ENCODE data around the gene NPC1.

DNA sequence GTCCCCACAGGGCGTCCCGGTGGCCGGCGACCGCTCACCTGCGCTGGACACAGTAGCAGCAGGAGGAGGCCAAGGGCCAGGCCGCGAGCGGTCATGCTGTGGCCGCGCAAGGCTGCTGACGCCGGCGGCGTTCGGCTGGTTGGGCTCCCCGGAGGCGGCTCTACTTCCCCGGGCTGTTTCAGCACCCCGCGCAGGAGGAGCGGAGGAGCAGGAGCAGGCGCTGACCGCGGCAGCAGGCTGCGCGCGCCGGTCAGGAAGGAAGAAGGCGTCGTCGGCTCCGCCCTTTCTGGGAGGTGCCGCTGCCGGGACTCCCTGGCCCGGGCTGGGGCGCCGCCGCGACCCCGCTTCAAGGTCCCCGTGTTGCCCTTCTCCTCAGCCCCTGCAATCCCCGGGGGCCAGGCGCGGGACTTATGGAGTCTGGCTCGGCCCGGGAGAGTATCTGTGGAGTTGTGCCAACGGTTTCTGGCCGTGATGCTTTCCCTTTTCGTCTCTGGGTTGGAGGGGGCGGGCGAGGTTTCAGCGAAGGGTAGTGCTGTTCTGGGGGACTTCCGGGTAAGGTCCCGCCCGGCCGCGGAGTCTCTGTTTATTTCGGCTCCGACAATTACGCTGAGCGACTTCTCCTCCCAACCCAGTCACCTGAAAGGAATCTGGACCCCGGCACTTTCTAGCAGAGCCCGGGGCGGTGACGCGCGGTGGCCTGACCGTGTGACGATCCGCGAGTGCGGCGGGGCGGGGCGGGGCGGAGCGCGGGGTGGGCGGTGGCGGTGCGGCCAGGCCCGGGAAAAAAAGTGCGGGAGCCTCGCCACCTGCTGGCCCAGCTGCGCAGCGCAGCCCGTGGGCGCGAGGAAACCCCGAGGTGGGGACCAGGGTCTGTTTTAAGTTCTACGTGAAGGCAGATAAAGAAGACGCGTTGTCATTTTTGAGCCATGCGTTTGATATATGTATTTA is at the start of gene NPC1:
- TF ChIP-seq TAF1 (IDR thresholded peaks at IDR 0.05; ENCODE audit: borderline replicate concordance, insufficient read depth, low read length) (peak; percentile 79; the same call in 1 of the 2 replicates), POLR2AphosphoS5 (IDR thresholded peaks at IDR 0.05; ENCODE audit: low read depth, low read length) (peak; percentile 92), SIN3A (IDR thresholded peaks at IDR 0.05; ENCODE audit: borderline replicate concordance, insufficient read depth, low read length) (no peak)
- TF ChIP-seq, protein P1, sequence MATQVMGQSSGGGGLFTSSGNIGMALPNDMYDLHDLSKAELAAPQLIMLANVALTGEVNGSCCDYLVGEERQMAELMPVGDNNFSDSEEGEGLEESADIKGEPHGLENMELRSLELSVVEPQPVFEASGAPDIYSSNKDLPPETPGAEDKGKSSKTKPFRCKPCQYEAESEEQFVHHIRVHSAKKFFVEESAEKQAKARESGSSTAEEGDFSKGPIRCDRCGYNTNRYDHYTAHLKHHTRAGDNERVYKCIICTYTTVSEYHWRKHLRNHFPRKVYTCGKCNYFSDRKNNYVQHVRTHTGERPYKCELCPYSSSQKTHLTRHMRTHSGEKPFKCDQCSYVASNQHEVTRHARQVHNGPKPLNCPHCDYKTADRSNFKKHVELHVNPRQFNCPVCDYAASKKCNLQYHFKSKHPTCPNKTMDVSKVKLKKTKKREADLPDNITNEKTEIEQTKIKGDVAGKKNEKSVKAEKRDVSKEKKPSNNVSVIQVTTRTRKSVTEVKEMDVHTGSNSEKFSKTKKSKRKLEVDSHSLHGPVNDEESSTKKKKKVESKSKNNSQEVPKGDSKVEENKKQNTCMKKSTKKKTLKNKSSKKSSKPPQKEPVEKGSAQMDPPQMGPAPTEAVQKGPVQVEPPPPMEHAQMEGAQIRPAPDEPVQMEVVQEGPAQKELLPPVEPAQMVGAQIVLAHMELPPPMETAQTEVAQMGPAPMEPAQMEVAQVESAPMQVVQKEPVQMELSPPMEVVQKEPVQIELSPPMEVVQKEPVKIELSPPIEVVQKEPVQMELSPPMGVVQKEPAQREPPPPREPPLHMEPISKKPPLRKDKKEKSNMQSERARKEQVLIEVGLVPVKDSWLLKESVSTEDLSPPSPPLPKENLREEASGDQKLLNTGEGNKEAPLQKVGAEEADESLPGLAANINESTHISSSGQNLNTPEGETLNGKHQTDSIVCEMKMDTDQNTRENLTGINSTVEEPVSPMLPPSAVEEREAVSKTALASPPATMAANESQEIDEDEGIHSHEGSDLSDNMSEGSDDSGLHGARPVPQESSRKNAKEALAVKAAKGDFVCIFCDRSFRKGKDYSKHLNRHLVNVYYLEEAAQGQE (IDR thresholded peaks at IDR 0.05; ENCODE audit: insufficient read depth in 1 of 2, low read depth in 2 of 2, low read length in 2 of 2), result peak; percentile 60 to 75; a peak in 3 of 4 replicates

Measured in PFSK-1 (cell line).